PC-9 (cell line): ENCODE results near the gene DHRS13.

ENCODE experiments used
- EZH2 ChIP-seq: fragments of 200-600 bp; sonication (generic); IDR thresholded peaks from 2 replicates; pipeline ENCODE4 v1.8.0; 2017; ENCODE audit warnings: antibody characterized with exemption, low read depth
- TF ChIP-seq, protein P1 (sequence below): fragments of 200-600 bp; sonication (generic); conservative IDR thresholded peaks from 2 replicates; pipeline ENCODE4 v1.6.1; 2017; ENCODE audit warnings: mixed run types, antibody characterized with exemption, mild to moderate bottlenecking, moderate library complexity

DNA sequence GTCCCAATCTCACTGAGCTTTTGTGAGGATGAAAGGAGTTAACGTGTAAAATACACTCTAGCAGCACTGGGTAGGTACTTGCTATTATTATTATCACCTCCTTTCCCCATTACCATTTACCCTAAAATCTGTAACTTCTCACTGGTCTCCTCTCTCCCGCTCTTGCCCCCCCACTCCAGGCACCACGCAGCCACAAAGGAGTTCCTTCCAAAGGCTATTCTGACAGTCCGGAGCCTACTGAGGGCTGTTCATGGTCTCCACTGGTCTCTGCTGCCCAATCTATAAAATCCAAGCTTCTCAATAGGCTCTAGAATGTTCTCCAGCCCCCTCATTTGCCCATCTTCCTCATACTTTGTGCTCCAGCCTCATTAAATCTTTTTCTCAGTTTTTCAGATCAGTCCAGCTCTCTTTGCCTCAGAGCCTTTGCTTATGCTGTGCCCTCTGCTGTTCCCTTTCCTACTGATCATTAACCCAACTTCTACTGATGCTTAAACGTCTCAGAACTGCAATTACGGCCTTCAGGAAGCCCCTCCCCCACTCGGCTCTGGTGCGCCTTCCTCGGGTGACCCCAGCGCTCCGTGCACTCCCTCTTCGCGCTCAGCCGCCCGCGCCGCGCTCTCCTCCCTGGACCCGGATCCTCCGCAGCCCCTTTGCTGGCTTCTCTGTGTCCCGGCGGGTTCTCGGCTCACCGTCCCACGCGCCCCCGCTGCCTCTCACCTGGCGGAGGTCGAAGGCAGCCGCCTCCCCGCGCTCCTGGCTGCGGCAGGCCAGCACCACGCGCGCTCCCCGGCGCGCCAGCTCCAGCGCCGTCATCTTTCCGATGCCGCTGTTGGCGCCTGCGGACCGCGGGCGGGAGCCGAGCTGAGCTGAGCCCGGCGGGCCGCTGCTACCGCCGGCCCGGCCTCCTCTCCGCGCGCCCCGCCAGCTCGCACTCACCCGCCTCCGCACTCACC lies 737 bp downstream of the DHRS13 start:
- TF ChIP-seq, protein P1, sequence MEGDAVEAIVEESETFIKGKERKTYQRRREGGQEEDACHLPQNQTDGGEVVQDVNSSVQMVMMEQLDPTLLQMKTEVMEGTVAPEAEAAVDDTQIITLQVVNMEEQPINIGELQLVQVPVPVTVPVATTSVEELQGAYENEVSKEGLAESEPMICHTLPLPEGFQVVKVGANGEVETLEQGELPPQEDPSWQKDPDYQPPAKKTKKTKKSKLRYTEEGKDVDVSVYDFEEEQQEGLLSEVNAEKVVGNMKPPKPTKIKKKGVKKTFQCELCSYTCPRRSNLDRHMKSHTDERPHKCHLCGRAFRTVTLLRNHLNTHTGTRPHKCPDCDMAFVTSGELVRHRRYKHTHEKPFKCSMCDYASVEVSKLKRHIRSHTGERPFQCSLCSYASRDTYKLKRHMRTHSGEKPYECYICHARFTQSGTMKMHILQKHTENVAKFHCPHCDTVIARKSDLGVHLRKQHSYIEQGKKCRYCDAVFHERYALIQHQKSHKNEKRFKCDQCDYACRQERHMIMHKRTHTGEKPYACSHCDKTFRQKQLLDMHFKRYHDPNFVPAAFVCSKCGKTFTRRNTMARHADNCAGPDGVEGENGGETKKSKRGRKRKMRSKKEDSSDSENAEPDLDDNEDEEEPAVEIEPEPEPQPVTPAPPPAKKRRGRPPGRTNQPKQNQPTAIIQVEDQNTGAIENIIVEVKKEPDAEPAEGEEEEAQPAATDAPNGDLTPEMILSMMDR, result no peak
- TF ChIP-seq EZH2, result no peak
